HEK293T (cell line): ENCODE results near the gene HSD17B11.

ENCODE experiments used
- BHLHE40 ChIP-seq: fragments of 450-650 bp; IDR thresholded peaks from 2 replicates; pipeline ENCODE4 v1.6.1; 2016; ENCODE audit warnings: mild to moderate bottlenecking, moderate library complexity, borderline replicate concordance
- ELF4 ChIP-seq: fragments of 450-650 bp; IDR thresholded peaks from 2 replicates; pipeline ENCODE4 v1.6.1; 2017; ENCODE audit warnings: antibody characterized with exemption
- FOXA1 ChIP-seq: fragments of 450-650 bp; IDR thresholded peaks from 2 replicates; pipeline ENCODE4 v1.6.1; 2016; ENCODE audit warnings: mild to moderate bottlenecking
- FOXK2 ChIP-seq: fragments of 450-650 bp; IDR thresholded peaks from 2 replicates; pipeline ENCODE4 v1.6.1; 2016; ENCODE audit warnings: mild to moderate bottlenecking
- FOXM1 ChIP-seq: fragments of 450-650 bp; IDR thresholded peaks from 2 replicates; pipeline ENCODE4 v1.6.1; 2017; ENCODE audit warnings: mild to moderate bottlenecking, borderline replicate concordance
- HDGF ChIP-seq: fragments of 450-650 bp; IDR thresholded peaks from 2 replicates; pipeline ENCODE4 v1.6.1; 2017; ENCODE audit warnings: antibody characterized with exemption, borderline replicate concordance
- L3MBTL2 ChIP-seq: fragments of 450-650 bp; conservative IDR thresholded peaks from 2 replicates; pipeline ENCODE4 v1.6.1; 2016; ENCODE audit warnings: mild to moderate bottlenecking
- LEF1 ChIP-seq: fragments of 450-650 bp; IDR thresholded peaks from 2 replicates; pipeline ENCODE4 v1.6.1; 2017; ENCODE audit warnings: mild to moderate bottlenecking, borderline replicate concordance
- NFRKB ChIP-seq: fragments of 450-650 bp; IDR thresholded peaks from 2 replicates; pipeline ENCODE4 v1.6.1; 2016; ENCODE audit warnings: mild to moderate bottlenecking, moderate library complexity
- SP1 ChIP-seq: fragments of 450-650 bp; IDR thresholded peaks from 2 replicates; pipeline ENCODE4 v1.6.1; 2017
- SUZ12 ChIP-seq: fragments of 450-650 bp; IDR thresholded peaks from 2 replicates; pipeline ENCODE4 v1.6.1; 2016; ENCODE audit warnings: mild to moderate bottlenecking
- TARDBP ChIP-seq: fragments of 450-650 bp; IDR thresholded peaks from 2 replicates; pipeline ENCODE4 v1.6.1; 2016

DNA sequence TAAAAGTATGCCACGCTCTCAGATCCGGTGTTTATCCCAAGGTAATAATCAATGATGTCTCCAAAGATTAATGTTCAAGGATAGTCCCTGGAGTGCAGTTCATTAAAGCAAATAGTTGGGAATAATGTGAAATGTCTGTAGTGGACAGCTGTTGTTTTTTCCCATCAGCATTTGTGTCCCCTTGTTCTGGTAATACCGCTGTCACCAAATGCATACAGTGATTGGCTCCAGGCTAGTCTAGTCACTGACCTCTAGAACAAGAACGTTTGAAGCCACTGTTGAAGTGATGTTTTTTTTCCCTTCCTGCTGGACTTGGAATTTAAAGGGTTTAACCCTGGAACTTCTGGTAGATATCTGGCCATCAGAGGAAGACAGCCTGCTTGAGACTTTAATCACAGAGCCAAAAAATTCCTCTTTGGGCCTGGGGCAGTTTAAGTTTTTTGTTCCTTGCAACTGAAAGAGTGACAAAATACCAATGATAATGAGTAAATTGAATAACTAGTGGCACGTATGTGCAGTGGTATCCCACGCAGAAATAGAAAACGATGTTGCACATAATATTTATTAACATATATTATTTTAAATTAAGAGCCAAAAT, 30.6 kb downstream of the HSD17B11 start:
- TF ChIP-seq FOXK2 (no peak), FOXA1 (no peak), ELF4 (no peak), BHLHE40 (no peak), SP1 (no peak), SUZ12 (no peak), TARDBP (no peak), NFRKB (no peak), L3MBTL2 (no peak), HDGF (no peak), FOXM1 (no peak), LEF1 (no peak)
